ENCODE measurements around the gene SAPCD2. TPM values are rescaled to one million over a fixed set of nuclear protein-coding genes. Genes with fewer than 3 reads are reported as not detected.

Gene SAPCD2
- total RNA-seq, 2 donors from 2014 or later = 19.2 to 57.8 TPM

DNA sequence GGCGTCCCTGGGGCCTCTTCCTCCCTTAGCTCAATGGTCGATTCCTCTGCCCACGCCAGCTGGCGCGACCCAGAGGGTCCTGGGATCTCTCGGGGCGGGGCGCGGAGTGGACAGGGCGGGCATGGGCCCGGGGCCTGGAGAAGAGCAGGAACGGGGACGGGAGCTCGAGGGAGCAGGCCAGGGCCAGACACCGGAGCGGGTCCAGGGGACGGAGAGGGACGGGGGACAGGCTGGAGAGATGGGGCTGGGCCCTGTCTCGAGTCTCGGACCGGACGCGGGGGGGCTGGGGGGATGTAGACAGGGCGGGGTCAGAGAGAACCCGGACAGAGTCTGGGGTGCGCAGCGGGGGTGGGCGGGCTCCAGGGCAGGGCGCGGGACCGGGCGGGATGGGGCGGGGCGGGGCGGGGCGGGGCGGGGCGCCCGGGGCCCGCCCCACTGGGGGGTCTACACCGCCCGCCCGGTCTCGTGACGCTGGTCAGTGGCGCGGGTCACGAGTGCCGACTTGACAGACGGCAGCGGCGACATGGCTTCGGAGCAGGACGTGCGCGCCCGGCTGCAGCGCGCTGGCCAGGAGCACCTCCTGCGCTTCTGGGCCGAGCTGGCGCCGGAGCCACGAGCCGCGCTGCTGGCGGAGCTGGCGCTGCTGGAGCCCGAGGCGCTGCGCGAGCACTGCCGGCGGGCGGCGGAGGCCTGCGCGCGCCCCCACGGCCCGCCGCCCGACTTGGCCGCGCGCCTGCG lies 6.8 kb upstream of the SAPCD2 start, which contains the start of gene UAP1L1:
Gene UAP1L1, plus strand, starts transcription at position 508 of the 738 bp plus-strand sequence. Its CDS starts 16 bp downstream, at position 524.
- Histone ChIP-seq H3K9ac (ENCODE audit: low read depth in 2 of 2, low read length in 2 of 2) (peak within 1 kb of the TSS; percentile 65 to 79), H3K4me1 (peaks cover 8% of the 10 kb centered on the region), H3K9me3 (no peaks in the 10 kb centered on the region), H3K36me3 (no peaks in the 10 kb centered on the region), H3K27ac (peak within 1 kb of the TSS; percentile 20), H3K27me3 (no peaks in the 10 kb centered on the region), H3K4me3 (peak within 1 kb of the TSS; percentile 55)
- TF ChIP-seq, protein P1, sequence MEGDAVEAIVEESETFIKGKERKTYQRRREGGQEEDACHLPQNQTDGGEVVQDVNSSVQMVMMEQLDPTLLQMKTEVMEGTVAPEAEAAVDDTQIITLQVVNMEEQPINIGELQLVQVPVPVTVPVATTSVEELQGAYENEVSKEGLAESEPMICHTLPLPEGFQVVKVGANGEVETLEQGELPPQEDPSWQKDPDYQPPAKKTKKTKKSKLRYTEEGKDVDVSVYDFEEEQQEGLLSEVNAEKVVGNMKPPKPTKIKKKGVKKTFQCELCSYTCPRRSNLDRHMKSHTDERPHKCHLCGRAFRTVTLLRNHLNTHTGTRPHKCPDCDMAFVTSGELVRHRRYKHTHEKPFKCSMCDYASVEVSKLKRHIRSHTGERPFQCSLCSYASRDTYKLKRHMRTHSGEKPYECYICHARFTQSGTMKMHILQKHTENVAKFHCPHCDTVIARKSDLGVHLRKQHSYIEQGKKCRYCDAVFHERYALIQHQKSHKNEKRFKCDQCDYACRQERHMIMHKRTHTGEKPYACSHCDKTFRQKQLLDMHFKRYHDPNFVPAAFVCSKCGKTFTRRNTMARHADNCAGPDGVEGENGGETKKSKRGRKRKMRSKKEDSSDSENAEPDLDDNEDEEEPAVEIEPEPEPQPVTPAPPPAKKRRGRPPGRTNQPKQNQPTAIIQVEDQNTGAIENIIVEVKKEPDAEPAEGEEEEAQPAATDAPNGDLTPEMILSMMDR (IDR thresholded peaks at IDR 0.05) = no peak
- intact Hi-C loops (cut with DNase I) = no loop called here
- DNase-seq = peak; percentile 84

DNA sequence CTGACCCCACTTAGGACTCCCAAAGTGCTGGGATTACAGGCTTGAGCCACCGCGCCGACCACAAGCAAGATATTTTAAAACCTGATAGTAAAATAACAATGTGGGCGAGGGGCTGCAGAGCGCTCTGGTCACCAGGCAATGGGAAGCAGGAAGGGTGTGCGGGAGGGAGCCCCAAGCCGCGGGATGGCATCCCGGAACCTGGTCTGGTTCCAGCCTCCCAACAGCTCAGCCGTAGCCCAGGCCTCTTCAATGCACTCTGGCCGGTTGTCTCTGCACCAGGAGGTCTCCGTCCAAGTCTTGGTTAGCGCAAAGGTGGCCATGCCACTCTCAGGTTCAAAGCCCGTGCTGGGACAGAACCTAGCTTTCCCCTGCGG lies 6.3 kb upstream of the SAPCD2 start:
- intact Hi-C loops (cut with DNase I) = no loop called here
- peaks cover 8% of the 10 kb centered on the region for H3K4me1 ChIP-seq
- no peak overlapping the region for H3K27ac ChIP-seq
- no peaks in the 10 kb centered on the region for H3K27me3 ChIP-seq
- H3K9ac ChIP-seq (ENCODE audit: low read depth in 2 of 2, low read length in 2 of 2) = peak overlapping the region; percentile 54 to 66
- TF ChIP-seq, protein P1 (IDR thresholded peaks at IDR 0.05) = no peak
- DNase-seq = no peak
- peak overlapping the region; percentile 55 for H3K4me3 ChIP-seq
- H3K9me3 ChIP-seq = no peaks in the 10 kb centered on the region
- no peaks in the 10 kb centered on the region for H3K36me3 ChIP-seq

DNA sequence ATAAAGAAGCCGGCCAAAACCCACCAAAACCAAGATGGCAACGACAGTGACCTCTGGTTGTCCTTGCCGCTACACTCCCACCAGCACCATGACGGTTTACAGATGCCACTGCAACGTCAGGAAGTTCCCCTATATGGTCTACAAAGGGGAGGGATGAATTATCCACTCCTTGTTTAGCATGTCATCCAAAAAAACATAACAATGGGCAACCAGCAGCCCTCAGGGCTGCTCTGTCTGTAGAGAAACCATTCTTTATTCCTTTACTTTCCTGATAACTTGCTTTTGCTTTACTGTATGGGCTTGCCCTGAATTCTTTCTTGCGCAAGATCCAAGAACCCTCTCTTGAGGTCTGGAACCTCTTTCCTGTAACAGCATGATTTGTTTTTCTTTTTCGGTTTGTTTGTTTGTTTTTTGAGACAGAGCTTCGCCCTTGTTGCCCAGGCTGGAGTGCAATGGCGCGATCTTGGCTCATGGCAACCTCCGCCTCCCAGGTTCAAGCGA lies 5.0 kb upstream of the SAPCD2 start:
- Histone ChIP-seq H3K36me3 (no peaks in the 10 kb centered on the region), H3K9ac (ENCODE audit: low read depth in 2 of 2, low read length in 2 of 2) (no peak overlapping the region), H3K9me3 (no peaks in the 10 kb centered on the region), H3K4me1 (peaks cover 13% of the 10 kb centered on the region), H3K4me3 (no peak overlapping the region), H3K27ac (no peak overlapping the region), H3K27me3 (no peaks in the 10 kb centered on the region)
- TF ChIP-seq, protein P1 (IDR thresholded peaks at IDR 0.05) = no peak
- intact Hi-C loops (cut with DNase I) = no loop called here
- no peak for DNase-seq

DNA sequence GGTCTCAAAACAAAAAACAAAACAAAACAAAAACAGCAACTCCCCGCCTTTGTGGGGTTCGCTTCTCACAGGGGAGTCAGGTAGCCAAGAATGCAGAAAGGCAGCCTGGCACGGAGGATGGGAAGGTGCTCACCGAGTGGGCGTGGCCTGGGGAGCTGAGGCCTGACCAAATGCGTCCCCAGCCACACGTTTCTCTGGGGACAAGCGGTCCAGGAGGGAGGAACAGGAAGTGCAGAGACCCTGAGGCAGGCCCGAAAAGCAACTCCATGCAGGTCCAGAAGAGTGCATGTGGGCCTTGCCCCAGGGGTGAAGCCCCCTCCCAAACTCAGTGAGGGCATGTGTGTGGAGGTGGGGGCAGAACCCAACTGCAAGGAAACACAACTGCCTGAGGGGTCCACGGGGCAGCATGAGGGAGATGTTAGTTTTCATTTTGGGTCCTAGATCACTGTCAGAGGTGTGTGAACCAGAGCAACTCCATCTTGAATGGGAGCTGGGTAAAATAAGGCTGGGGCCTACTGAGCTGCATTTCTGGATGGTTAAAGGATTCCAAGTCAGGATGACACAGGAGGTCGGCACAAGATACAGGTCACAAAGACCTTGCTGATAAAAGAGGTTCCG lies 4.4 kb upstream of the SAPCD2 start:
- peak; percentile 21 for DNase-seq
- Histone ChIP-seq H3K36me3 (no peaks in the 10 kb centered on the region), H3K4me3 (no peak overlapping the region), H3K27ac (no peak overlapping the region), H3K4me1 (peaks cover 13% of the 10 kb centered on the region), H3K27me3 (no peaks in the 10 kb centered on the region), H3K9ac (ENCODE audit: low read depth in 2 of 2, low read length in 2 of 2) (no peak overlapping the region), H3K9me3 (no peaks in the 10 kb centered on the region)
- TF ChIP-seq, protein P1 (IDR thresholded peaks at IDR 0.05) = no peak
- intact Hi-C loops (cut with DNase I) = no loop called here

DNA sequence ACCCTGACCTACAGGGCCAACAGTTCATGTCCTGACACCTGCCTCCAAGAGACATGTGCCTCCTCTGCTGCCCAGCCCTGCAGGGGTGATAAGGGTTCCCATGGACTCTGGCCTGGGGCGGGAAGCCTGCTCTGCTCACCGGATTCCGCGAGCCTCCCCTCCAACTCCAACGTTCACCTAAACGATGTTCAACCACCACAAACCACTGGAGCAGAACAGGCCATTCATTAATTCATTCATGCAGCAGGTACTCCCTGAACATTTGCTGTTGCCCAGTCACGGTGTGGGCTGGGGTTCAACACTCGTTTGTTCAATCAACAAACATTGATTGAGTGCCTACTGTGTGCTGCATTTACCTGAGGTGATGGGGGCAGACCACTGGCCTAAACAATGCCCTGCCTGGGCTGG lies 3.6 kb upstream of the SAPCD2 start:
- DNase-seq = peak; percentile 53
- H3K9ac ChIP-seq (ENCODE audit: low read depth in 2 of 2, low read length in 2 of 2) = peak overlapping the region in 1 of 2 donors; percentile 26
- peaks cover 20% of the 10 kb centered on the region for H3K4me1 ChIP-seq
- no peak overlapping the region for H3K27ac ChIP-seq
- H3K4me3 ChIP-seq = no peak overlapping the region
- TF ChIP-seq, protein P1 (IDR thresholded peaks at IDR 0.05) = no peak
- H3K27me3 ChIP-seq = no peaks in the 10 kb centered on the region
- intact Hi-C loops (cut with DNase I) = no loop called here
- H3K36me3 ChIP-seq = no peaks in the 10 kb centered on the region
- no peaks in the 10 kb centered on the region for H3K9me3 ChIP-seq

All from colonic mucosa (tissue), 4 donors.